Measurements from ENCODE around the gene KRT4. TPM values are rescaled to one million over a fixed set of nuclear protein-coding genes. Genes with fewer than 3 reads are reported as not detected.

KRT4 gene
- total and polyA plus RNA-seq, 3 donors from 2014 or later: 0.19 TPM; not detected in 2

DNA sequence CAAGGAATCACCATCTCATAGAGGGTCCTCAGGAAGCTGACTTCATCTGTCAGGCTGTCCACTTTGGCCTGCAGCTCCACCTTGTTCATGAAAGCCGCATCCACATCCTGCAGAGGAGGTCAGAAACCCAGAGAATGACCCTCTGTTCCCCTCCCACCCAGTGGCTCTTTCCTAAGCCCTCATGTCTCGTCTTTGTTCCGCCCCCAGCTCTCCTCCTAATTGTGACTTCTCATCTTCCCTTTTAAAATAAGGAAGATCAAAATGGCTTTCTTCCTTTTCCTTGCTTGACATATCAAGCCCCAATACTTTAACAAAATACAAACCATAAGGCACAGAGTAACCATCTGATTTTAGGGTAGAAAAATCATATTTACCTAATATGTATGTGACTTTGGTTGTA is 41.1 kb downstream of the KRT4 start:
- Histone ChIP-seq H3K4me3 (no peak overlapping the region), H3K4me1 (no peaks in the 10 kb centered on the region), H3K36me3 (ENCODE audit: low read depth, missing control alignments) (no peaks in the 10 kb centered on the region), H3K27me3 (no peaks in the 10 kb centered on the region), H3K9me3 (no peaks in the 10 kb centered on the region), H3K27ac (no peak overlapping the region)
- DNase-seq: no peak
- intact Hi-C loops (cut with DNase I; ENCODE audit: low total_unique reads): no loop called here
- TF ChIP-seq POLR2A (IDR thresholded peaks at IDR 0.05) (no peak), CTCF (IDR thresholded peaks at IDR 0.05) (no peak)
- WGBS, 2 donors: 83 to 88% methylated on average over 3 of the region's 3 CpGs

- H3K27me3 ChIP-seq: no peaks in the 10 kb centered on the region
- TF ChIP-seq CTCF (IDR thresholded peaks at IDR 0.05) (no peak), POLR2A (IDR thresholded peaks at IDR 0.05) (no peak)
Observed at GRCh38 chr12:52772188-52772587, 41.7 kb downstream of the KRT4 start.

GRCh38 chr12:52771505-52771904 is 42.4 kb downstream of the KRT4 start:
- WGBS, 2 donors: 59 to 66% methylated on average over 4 of the region's 4 CpGs
- intact Hi-C loops (cut with DNase I; ENCODE audit: low total_unique reads): no loop called here
- no peak for DNase-seq

More at GRCh38 chr12:52772188-52772587, 41.7 kb downstream of the KRT4 start:
- DNase-seq: no peak
- no peaks in the 10 kb centered on the region for H3K9me3 ChIP-seq
- H3K27ac ChIP-seq: no peak overlapping the region
- no peak overlapping the region for H3K4me3 ChIP-seq
- WGBS, 2 donors: 92 to 93% methylated on average over 2 to 4 of the region's 4 CpGs
- intact Hi-C loops (cut with DNase I; ENCODE audit: low total_unique reads): no loop called here
- no peaks in the 10 kb centered on the region for H3K36me3 ChIP-seq (ENCODE audit: low read depth, missing control alignments)
- H3K4me1 ChIP-seq: no peaks in the 10 kb centered on the region

DNA sequence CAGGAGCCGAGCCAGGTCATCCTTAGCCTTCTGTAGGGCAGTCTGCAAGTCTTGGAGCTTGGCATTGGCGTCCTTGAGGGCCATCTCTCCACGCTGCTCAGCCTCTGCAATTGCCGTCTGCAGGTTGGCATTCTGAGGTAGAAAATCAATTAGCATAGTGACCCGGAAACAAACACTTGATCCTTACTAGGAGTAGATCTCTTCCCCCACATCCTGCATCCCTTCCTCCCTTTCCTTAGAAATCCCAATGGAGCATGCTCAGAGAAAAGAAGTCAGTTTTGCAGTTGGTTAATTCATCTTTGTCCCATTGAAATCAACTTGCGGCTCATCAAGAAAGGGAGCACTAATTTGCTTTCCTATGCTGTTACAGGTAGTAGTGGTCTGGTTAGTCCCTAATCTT is 42.8 kb downstream of the KRT4 start:
- WGBS, 2 donors: 75 to 84% methylated on average over 5 to 6 of the region's 6 CpGs
- intact Hi-C loops (cut with DNase I; ENCODE audit: low total_unique reads): no loop called here
- no peak for DNase-seq

More at GRCh38 chr12:52771505-52771904, 42.4 kb downstream of the KRT4 start:
- H3K4me3 ChIP-seq: no peak overlapping the region
- no peaks in the 10 kb centered on the region for H3K9me3 ChIP-seq
- no peaks in the 10 kb centered on the region for H3K27me3 ChIP-seq
- no peaks in the 10 kb centered on the region for H3K36me3 ChIP-seq (ENCODE audit: low read depth, missing control alignments)
- no peak overlapping the region for H3K27ac ChIP-seq
- TF ChIP-seq POLR2A (IDR thresholded peaks at IDR 0.05): no peak
- no peak for TF ChIP-seq CTCF (IDR thresholded peaks at IDR 0.05)
- no peaks in the 10 kb centered on the region for H3K4me1 ChIP-seq

More for the DNA sequence above, 42.8 kb downstream of the KRT4 start:
- no peaks in the 10 kb centered on the region for H3K27me3 ChIP-seq
- H3K4me1 ChIP-seq: no peaks in the 10 kb centered on the region
- H3K4me3 ChIP-seq: no peak overlapping the region
- TF ChIP-seq CTCF (IDR thresholded peaks at IDR 0.05): no peak
- no peak for TF ChIP-seq POLR2A (IDR thresholded peaks at IDR 0.05)
- H3K9me3 ChIP-seq: no peaks in the 10 kb centered on the region
- H3K27ac ChIP-seq: no peak overlapping the region
- H3K36me3 ChIP-seq (ENCODE audit: low read depth, missing control alignments): no peaks in the 10 kb centered on the region

All from testis (tissue), 3 donors.